Measurements from ENCODE around the gene SAMD4A.

- no peak for TF ChIP-seq POLR2A (IDR thresholded peaks at IDR 0.05; ENCODE audit: low read depth, low read length)
- TF ChIP-seq CTCF (conservative IDR thresholded peaks at IDR 0.05; ENCODE audit: low read depth, low read length) = no peak
- no peak for TF ChIP-seq CEBPB (IDR thresholded peaks at IDR 0.05; ENCODE audit: low read depth, low read length)
- no peak for TF ChIP-seq FOS (IDR thresholded peaks at IDR 0.05; ENCODE audit: low read depth, low read length)
- TF ChIP-seq RFX5 (IDR thresholded peaks at IDR 0.05; ENCODE audit: low read depth, low read length) = no peak
- TF ChIP-seq MAZ (IDR thresholded peaks at IDR 0.05; ENCODE audit: borderline replicate concordance, low read depth, low read length) = no peak
- no peak for TF ChIP-seq MAFK (IDR thresholded peaks at IDR 0.05; ENCODE audit: low read depth, low read length)
- no peak for TF ChIP-seq RAD21 (IDR thresholded peaks at IDR 0.05; ENCODE audit: low read length)
- no peak for TF ChIP-seq USF2 (IDR thresholded peaks at IDR 0.05; ENCODE audit: low read depth, low read length)
- TF ChIP-seq SMC3 (IDR thresholded peaks at IDR 0.05; ENCODE audit: low read depth, low read length) = no peak
- no peak for TF ChIP-seq ELK1 (IDR thresholded peaks at IDR 0.05; ENCODE audit: borderline replicate concordance, low read depth, low read length)
- TF ChIP-seq CHD1 (IDR thresholded peaks at IDR 0.05; ENCODE audit: low read depth, low read length) = no peak
- TF ChIP-seq BHLHE40 (IDR thresholded peaks at IDR 0.05; ENCODE audit: low read depth, low read length) = no peak
- TF ChIP-seq MXI1 (IDR thresholded peaks at IDR 0.05; ENCODE audit: borderline replicate concordance, low read depth, low read length) = no peak
Measured at GRCh38 chr14:54591461-54591860, 24.5 kb downstream of the SAMD4A start.
